ENCODE data around the gene CIB4.
A peak's percentile ranks its signal among the peaks of the same experiment; 100 is the strongest.

CIB4 gene

DNA sequence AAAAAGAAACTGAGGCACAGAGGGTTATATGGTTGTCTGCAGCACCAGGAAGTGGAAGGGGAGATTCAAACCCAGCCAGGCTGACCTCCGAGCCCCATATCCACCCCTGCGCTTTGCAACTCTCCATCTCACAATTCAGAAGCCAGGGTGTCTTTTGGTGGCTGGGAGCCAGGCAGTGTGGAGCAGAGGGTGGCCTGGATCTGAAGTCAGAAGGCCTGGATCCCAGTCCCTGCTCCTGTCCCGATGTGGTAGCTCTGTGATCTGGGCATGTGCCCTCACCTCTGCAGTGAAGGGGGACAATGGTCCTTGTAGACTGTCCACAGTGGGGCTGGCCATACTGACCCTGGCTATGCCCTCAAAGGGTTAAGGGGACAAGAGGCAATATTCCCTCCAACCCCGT is 57.0 kb downstream of the CIB4 start:
- Histone ChIP-seq H4K8ac (ENCODE audit: low read length) (no peak overlapping the region), H3K9ac (ENCODE audit: low read length) (no peak overlapping the region), H2BK120ac (ENCODE audit: low read depth, low read length) (no peak overlapping the region), H3K27me3 (ENCODE audit: control insufficient read depth in 1 of 2, insufficient read depth in 1 of 2, low read length in 2 of 2) (peaks cover 82 to 95% of the 10 kb centered on the region in 2 experiments), H2BK15ac (ENCODE audit: low read depth, poor library complexity, severe bottlenecking) (no peak overlapping the region), H3K36me3 (ENCODE audit: control insufficient read depth in 1 of 2, insufficient read depth in 2 of 2, low read depth in 1 of 2, low read length in 2 of 2) (no peaks in the 10 kb centered on the region), H3K4me2 (ENCODE audit: low read length, poor library complexity, severe bottlenecking) (no peak overlapping the region), H3K79me1 (replicated peaks; ENCODE audit: low read length, poor library complexity, severe bottlenecking) (no peaks in the 10 kb centered on the region), H3K9me3 (ENCODE audit: control insufficient read depth, low read length) (no peaks in the 10 kb centered on the region), H3K18ac (ENCODE audit: low read depth in 1 of 2, low read length in 2 of 2) (no peak overlapping the region), H2AK5ac (ENCODE audit: low read length, severe bottlenecking) (no peak overlapping the region), H4K91ac (ENCODE audit: low read length) (no peak overlapping the region), H3K4ac (ENCODE audit: low read depth in 1 of 2, low read length in 2 of 2) (no peak overlapping the region), H3K14ac (ENCODE audit: low read length in 2 of 2) (peak overlapping the region in 1 of 2 experiments; percentile 36), H2BK12ac (ENCODE audit: low read length in 2 of 2) (no peak overlapping the region), H3K4me1 (ENCODE audit: control insufficient read depth, insufficient read depth, low read depth, low read length) (no peaks in the 10 kb centered on the region), H2BK5ac (ENCODE audit: low read depth, low read length, poor library complexity, severe bottlenecking) (no peak overlapping the region), H2AFZ (ENCODE audit: low read depth, low read length) (no peak overlapping the region), H3K23ac (ENCODE audit: low read length in 2 of 2) (no peak overlapping the region), H3K4me3 (ENCODE audit: insufficient read depth in 1 of 2, low read depth in 1 of 2, low read length in 2 of 2) (no peak overlapping the region), H3K27ac (ENCODE audit: low read length, poor library complexity, severe bottlenecking) (no peak overlapping the region)
- 76% methylated on average over 2 of the region's 4 CpGs for WGBS
- no peak for DNase-seq

DNA sequence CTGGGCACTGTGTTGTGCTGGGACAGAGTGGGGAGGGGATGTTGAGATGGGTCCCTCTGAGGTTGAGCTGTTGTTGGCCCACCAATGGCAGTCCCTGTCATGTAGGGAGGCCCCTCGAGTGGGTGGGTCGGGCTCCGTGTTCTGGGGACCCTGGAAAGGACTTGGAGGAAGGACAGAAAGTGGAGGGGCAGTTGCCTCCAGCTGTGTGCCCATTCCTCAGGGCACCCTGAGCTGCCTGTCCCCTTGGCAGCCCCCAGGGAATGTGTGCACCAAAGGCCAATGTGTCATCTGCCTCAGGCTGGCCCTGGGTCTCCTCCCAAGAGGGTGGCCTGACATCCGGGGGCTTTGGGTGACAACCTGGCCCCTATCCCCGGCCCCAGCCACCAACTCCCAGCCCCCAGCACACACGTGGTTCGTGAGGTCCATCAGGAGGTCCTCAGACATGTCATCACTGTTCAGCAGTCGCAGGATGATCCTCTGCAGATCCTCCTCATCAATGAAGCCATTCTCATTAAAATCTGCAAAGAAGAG is 57.7 kb downstream of the CIB4 start:
- H3K4me2 ChIP-seq (ENCODE audit: low read length, poor library complexity, severe bottlenecking) = no peak overlapping the region
- 45% methylated on average over 7 of the region's 8 CpGs for WGBS

DNA sequence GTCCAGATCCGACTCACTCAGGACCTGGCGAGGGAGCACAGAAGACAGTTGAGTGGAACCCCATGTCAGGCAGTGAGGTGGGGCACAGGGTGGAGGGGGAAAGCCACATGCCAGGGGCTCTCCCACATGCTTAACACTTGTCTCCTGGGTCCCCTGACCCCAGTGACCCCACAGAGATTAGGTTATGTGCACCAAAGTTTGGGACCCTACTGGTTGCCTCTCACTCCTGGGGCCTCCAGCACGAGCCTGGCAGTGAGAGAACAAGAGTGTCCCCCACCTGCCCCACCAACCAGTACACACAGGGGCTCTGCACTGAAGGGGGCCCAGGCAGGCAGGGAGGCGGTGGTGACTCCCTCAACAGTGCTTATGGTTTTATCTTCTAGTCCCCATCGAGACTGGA is 58.3 kb downstream of the CIB4 start:
- Histone ChIP-seq H2BK120ac (ENCODE audit: low read depth, low read length) (no peak overlapping the region), H2BK12ac (ENCODE audit: low read length in 2 of 2) (no peak overlapping the region), H3K36me3 (ENCODE audit: control insufficient read depth in 1 of 2, insufficient read depth in 2 of 2, low read depth in 1 of 2, low read length in 2 of 2) (no peaks in the 10 kb centered on the region), H2AK5ac (ENCODE audit: low read length, severe bottlenecking) (no peak overlapping the region), H4K8ac (ENCODE audit: low read length) (no peak overlapping the region), H3K4me3 (ENCODE audit: insufficient read depth in 1 of 2, low read depth in 1 of 2, low read length in 2 of 2) (no peak overlapping the region), H2BK15ac (ENCODE audit: low read depth, poor library complexity, severe bottlenecking) (no peak overlapping the region), H3K9ac (ENCODE audit: low read length) (no peak overlapping the region), H3K4me1 (ENCODE audit: control insufficient read depth, insufficient read depth, low read depth, low read length) (no peaks in the 10 kb centered on the region), H3K14ac (ENCODE audit: low read length in 2 of 2) (peak overlapping the region in 1 of 2 experiments; percentile 63), H4K91ac (ENCODE audit: low read length) (no peak overlapping the region), H3K79me1 (replicated peaks; ENCODE audit: low read length, poor library complexity, severe bottlenecking) (no peaks in the 10 kb centered on the region), H3K18ac (ENCODE audit: low read depth in 1 of 2, low read length in 2 of 2) (no peak overlapping the region), H2BK5ac (ENCODE audit: low read depth, low read length, poor library complexity, severe bottlenecking) (no peak overlapping the region), H3K4me2 (ENCODE audit: low read length, poor library complexity, severe bottlenecking) (no peak overlapping the region), H3K27me3 (ENCODE audit: control insufficient read depth in 1 of 2, insufficient read depth in 1 of 2, low read length in 2 of 2) (peaks cover 86 to 98% of the 10 kb centered on the region in 2 experiments), H2AFZ (ENCODE audit: low read depth, low read length) (no peak overlapping the region), H3K27ac (ENCODE audit: low read length, poor library complexity, severe bottlenecking) (no peak overlapping the region), H3K4ac (ENCODE audit: low read depth in 1 of 2, low read length in 2 of 2) (no peak overlapping the region), H3K9me3 (ENCODE audit: control insufficient read depth, low read length) (no peaks in the 10 kb centered on the region), H3K23ac (ENCODE audit: low read length in 2 of 2) (no peak overlapping the region)
- no peak for DNase-seq
- 81% methylated on average over 5 of the region's 5 CpGs for WGBS

More for the DNA sequence above, 57.7 kb downstream of the CIB4 start:
- Histone ChIP-seq H3K4ac (ENCODE audit: low read depth in 1 of 2, low read length in 2 of 2) (no peak overlapping the region), H2BK5ac (ENCODE audit: low read depth, low read length, poor library complexity, severe bottlenecking) (no peak overlapping the region), H3K4me3 (ENCODE audit: insufficient read depth in 1 of 2, low read depth in 1 of 2, low read length in 2 of 2) (no peak overlapping the region), H3K4me1 (ENCODE audit: control insufficient read depth, insufficient read depth, low read depth, low read length) (no peaks in the 10 kb centered on the region), H2BK12ac (ENCODE audit: low read length in 2 of 2) (no peak overlapping the region), H3K27ac (ENCODE audit: low read length, poor library complexity, severe bottlenecking) (no peak overlapping the region), H3K18ac (ENCODE audit: low read depth in 1 of 2, low read length in 2 of 2) (no peak overlapping the region), H2BK15ac (ENCODE audit: low read depth, poor library complexity, severe bottlenecking) (no peak overlapping the region), H3K79me1 (replicated peaks; ENCODE audit: low read length, poor library complexity, severe bottlenecking) (no peaks in the 10 kb centered on the region), H3K9me3 (ENCODE audit: control insufficient read depth, low read length) (no peaks in the 10 kb centered on the region), H4K8ac (ENCODE audit: low read length) (peak overlapping the region; percentile 33), H3K23ac (ENCODE audit: low read length in 2 of 2) (no peak overlapping the region), H4K91ac (ENCODE audit: low read length) (no peak overlapping the region), H2AK5ac (ENCODE audit: low read length, severe bottlenecking) (no peak overlapping the region), H3K14ac (ENCODE audit: low read length in 2 of 2) (peak overlapping the region in 1 of 2 experiments; percentile 63), H2BK120ac (ENCODE audit: low read depth, low read length) (no peak overlapping the region), H3K27me3 (ENCODE audit: control insufficient read depth in 1 of 2, insufficient read depth in 1 of 2, low read length in 2 of 2) (peaks cover 86 to 98% of the 10 kb centered on the region in 2 experiments), H2AFZ (ENCODE audit: low read depth, low read length) (no peak overlapping the region), H3K36me3 (ENCODE audit: control insufficient read depth in 1 of 2, insufficient read depth in 2 of 2, low read depth in 1 of 2, low read length in 2 of 2) (no peaks in the 10 kb centered on the region), H3K9ac (ENCODE audit: low read length) (no peak overlapping the region)
- DNase-seq = no peak

DNA sequence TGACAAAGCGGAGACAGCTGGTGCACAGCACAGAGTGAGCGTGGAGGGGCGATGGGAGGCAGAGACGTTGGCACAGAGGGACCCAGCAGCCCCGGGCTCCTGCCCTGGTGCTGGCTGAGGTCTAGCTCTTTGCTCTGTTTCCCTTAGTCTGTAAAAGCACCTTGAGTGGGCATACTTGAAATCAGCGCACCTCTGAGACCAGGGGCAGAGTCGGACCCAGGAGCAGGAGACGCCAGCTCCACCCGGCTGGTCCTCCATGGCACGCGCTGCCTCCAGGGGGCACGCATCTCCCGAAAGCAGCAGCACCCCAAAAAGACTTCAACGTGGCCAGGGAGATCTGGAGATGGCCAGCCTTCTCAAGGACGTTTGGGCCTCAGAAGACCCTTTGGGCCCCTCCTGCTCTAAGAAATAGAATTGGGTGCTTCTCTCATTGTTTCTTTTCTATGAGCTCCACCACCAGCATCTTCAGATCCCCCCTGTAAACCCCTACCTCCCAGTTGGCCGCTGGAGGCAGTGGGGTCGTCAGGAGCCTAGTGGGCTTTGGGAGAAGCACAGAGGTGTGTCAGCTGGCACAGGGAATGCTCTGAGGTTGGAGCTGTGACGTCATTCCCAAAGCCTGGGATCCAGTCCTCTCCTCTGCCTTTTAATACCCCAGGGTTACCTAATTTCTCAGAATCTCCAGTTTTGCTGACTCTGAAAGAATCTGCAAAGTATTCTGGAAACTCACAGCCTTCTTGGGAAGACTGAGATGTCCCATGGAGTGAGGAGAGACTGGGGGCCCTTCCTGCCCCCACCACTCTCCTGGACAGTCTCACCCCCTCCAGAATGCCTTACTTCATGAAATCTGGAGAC is 58.9 kb downstream of the CIB4 start:
- Histone ChIP-seq H3K9ac (ENCODE audit: low read length) (no peak overlapping the region), H3K79me1 (replicated peaks; ENCODE audit: low read length, poor library complexity, severe bottlenecking) (no peaks in the 10 kb centered on the region), H4K8ac (ENCODE audit: low read length) (no peak overlapping the region), H3K27ac (ENCODE audit: low read length, poor library complexity, severe bottlenecking) (no peak overlapping the region), H2AK5ac (ENCODE audit: low read length, severe bottlenecking) (no peak overlapping the region), H2BK5ac (ENCODE audit: low read depth, low read length, poor library complexity, severe bottlenecking) (no peak overlapping the region), H3K4me1 (ENCODE audit: control insufficient read depth, insufficient read depth, low read depth, low read length) (no peaks in the 10 kb centered on the region), H3K14ac (ENCODE audit: low read length in 2 of 2) (no peak overlapping the region), H3K4me3 (ENCODE audit: insufficient read depth in 1 of 2, low read depth in 1 of 2, low read length in 2 of 2) (no peak overlapping the region), H2AFZ (ENCODE audit: low read depth, low read length) (no peak overlapping the region), H4K91ac (ENCODE audit: low read length) (no peak overlapping the region), H3K36me3 (ENCODE audit: control insufficient read depth in 1 of 2, insufficient read depth in 2 of 2, low read depth in 1 of 2, low read length in 2 of 2) (no peaks in the 10 kb centered on the region), H2BK12ac (ENCODE audit: low read length in 2 of 2) (no peak overlapping the region), H3K18ac (ENCODE audit: low read depth in 1 of 2, low read length in 2 of 2) (no peak overlapping the region), H2BK120ac (ENCODE audit: low read depth, low read length) (no peak overlapping the region), H2BK15ac (ENCODE audit: low read depth, poor library complexity, severe bottlenecking) (no peak overlapping the region), H3K4me2 (ENCODE audit: low read length, poor library complexity, severe bottlenecking) (no peak overlapping the region), H3K23ac (ENCODE audit: low read length in 2 of 2) (no peak overlapping the region), H3K4ac (ENCODE audit: low read depth in 1 of 2, low read length in 2 of 2) (no peak overlapping the region), H3K27me3 (ENCODE audit: control insufficient read depth in 1 of 2, insufficient read depth in 1 of 2, low read length in 2 of 2) (peaks cover 86 to 96% of the 10 kb centered on the region in 2 experiments), H3K9me3 (ENCODE audit: control insufficient read depth, low read length) (no peaks in the 10 kb centered on the region)
- no peak for DNase-seq
- WGBS = 85% methylated on average over 15 of the region's 18 CpGs
